Ishikawa (cell line): ENCODE measurements around the gene CYP24A1.

Experiments
- CEBPB ChIP-seq: IDR thresholded peaks from 2 replicates; pipeline ENCODE4 v1.6.1; 2012
- CREB1 ChIP-seq: IDR thresholded peaks from 2 replicates; pipeline ENCODE4 v1.6.1; 2012; ENCODE audit warnings: low read depth
- EGR1 ChIP-seq: IDR thresholded peaks from 2 replicates; pipeline ENCODE4 v1.6.1; 2012
- EP300 ChIP-seq: IDR thresholded peaks from 2 replicates; pipeline ENCODE4 v1.6.1; 2012; ENCODE audit warnings: borderline replicate concordance
- FOXM1 ChIP-seq: IDR thresholded peaks from 2 replicates; pipeline ENCODE4 v1.6.1; 2012; ENCODE audit warnings: low read depth, borderline replicate concordance
- NFIC ChIP-seq: IDR thresholded peaks from 2 replicates; pipeline ENCODE4 v1.6.1; 2012
- RAD21 ChIP-seq: IDR thresholded peaks from 2 replicates; pipeline ENCODE4 v1.6.1; 2012; ENCODE audit warnings: low read depth
- TAF1 ChIP-seq: IDR thresholded peaks from 2 replicates; pipeline ENCODE4 v1.6.1; 2012; ENCODE audit warnings: low read depth, mild to moderate bottlenecking
- TCF12 ChIP-seq: IDR thresholded peaks from 2 replicates; pipeline ENCODE4 v1.6.1; 2012; ENCODE audit warnings: low read depth
- TEAD4 ChIP-seq: IDR thresholded peaks from 2 replicates; pipeline ENCODE4 v1.6.1; 2012
- YY1 ChIP-seq: IDR thresholded peaks from 2 replicates; pipeline ENCODE4 v1.6.1; 2012; ENCODE audit warnings: low read depth
- ZBTB7A ChIP-seq: IDR thresholded peaks from 2 replicates; pipeline ENCODE4 v1.6.1; 2012; ENCODE audit warnings: low read depth
- TF ChIP-seq, protein P1 (sequence below): IDR thresholded peaks from 2 replicates; pipeline ENCODE4 v1.6.1; 2012
- TF ChIP-seq, protein P2 (sequence below): IDR thresholded peaks from 2 replicates; pipeline ENCODE4 v1.6.1; 2012; ENCODE audit warnings: low read depth, mild to moderate bottlenecking
- TF ChIP-seq, protein P3 (sequence below): IDR thresholded peaks from 2 replicates; pipeline ENCODE4 v1.6.1; 2012

Gene CYP24A1

DNA sequence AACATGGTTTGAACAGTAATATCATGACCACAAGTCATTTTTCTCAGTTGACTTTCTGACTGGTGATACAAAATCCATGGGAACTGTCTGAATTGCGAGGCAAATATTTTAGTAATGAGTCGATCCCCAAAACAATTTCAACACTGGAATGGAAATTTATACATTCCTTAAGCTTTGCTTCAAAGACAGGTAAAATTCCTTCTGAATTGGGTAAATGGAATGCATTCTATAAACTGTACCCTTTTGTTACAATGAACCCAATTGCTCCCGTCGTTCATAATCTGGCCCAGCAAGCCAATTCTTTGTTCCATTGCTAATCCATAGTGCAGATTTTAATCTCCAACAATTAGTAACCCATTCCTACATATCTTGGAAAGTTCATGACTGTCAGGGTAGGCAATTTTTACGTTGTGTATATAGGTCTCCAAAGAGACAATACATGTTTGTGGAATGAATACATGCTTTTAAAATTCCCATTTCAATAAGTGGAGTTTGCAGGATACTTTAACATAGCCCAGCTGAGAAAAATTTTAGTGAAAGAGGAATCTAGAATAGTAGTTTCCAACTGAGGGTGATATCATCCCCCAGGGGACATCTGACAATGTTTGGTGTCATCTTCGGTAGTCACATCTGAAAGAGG is 32.7 kb downstream of the CYP24A1 start:
- TF ChIP-seq, protein P1, sequence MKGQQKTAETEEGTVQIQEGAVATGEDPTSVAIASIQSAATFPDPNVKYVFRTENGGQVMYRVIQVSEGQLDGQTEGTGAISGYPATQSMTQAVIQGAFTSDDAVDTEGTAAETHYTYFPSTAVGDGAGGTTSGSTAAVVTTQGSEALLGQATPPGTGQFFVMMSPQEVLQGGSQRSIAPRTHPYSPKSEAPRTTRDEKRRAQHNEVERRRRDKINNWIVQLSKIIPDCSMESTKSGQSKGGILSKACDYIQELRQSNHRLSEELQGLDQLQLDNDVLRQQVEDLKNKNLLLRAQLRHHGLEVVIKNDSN = no peak
- TF ChIP-seq YY1 (no peak), TEAD4 (peak; percentile 73), CEBPB (no peak), FOXM1 (no peak), RAD21 (no peak), EP300 (peak; percentile 71)
- TF ChIP-seq, protein P2, sequence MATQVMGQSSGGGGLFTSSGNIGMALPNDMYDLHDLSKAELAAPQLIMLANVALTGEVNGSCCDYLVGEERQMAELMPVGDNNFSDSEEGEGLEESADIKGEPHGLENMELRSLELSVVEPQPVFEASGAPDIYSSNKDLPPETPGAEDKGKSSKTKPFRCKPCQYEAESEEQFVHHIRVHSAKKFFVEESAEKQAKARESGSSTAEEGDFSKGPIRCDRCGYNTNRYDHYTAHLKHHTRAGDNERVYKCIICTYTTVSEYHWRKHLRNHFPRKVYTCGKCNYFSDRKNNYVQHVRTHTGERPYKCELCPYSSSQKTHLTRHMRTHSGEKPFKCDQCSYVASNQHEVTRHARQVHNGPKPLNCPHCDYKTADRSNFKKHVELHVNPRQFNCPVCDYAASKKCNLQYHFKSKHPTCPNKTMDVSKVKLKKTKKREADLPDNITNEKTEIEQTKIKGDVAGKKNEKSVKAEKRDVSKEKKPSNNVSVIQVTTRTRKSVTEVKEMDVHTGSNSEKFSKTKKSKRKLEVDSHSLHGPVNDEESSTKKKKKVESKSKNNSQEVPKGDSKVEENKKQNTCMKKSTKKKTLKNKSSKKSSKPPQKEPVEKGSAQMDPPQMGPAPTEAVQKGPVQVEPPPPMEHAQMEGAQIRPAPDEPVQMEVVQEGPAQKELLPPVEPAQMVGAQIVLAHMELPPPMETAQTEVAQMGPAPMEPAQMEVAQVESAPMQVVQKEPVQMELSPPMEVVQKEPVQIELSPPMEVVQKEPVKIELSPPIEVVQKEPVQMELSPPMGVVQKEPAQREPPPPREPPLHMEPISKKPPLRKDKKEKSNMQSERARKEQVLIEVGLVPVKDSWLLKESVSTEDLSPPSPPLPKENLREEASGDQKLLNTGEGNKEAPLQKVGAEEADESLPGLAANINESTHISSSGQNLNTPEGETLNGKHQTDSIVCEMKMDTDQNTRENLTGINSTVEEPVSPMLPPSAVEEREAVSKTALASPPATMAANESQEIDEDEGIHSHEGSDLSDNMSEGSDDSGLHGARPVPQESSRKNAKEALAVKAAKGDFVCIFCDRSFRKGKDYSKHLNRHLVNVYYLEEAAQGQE = no peak

DNA sequence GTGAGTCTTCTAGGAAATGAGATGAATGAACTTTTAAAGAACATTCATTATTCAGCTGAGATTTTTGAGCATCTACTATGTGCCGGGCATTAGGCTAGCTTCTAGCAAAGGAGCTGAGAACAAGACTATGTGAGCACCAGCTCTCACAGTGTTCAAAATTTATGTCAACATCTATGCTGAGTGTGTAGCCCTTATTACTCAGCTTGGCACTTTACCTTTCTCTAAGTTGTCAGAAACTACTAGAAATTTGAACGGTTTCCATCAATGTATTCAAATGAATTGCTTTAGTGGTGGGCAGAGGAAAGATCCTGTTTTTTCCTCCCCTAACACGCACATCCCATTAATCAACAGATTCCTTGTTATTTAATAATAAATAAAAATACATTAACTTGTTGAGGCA is 33.3 kb downstream of the CYP24A1 start:
- no peak for TF ChIP-seq EP300
- TF ChIP-seq EGR1 = no peak
- no peak for TF ChIP-seq TEAD4
- no peak for TF ChIP-seq TAF1
- no peak for TF ChIP-seq FOXM1
- TF ChIP-seq, protein P3, sequence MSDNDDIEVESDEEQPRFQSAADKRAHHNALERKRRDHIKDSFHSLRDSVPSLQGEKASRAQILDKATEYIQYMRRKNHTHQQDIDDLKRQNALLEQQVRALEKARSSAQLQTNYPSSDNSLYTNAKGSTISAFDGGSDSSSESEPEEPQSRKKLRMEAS = no peak
- no peak for TF ChIP-seq CEBPB
- TF ChIP-seq, protein P2 = no peak
- TF ChIP-seq YY1 = no peak
- no peak for TF ChIP-seq RAD21
- TF ChIP-seq TCF12 = no peak
- no peak for TF ChIP-seq NFIC
- TF ChIP-seq, protein P1 = no peak
- no peak for TF ChIP-seq ZBTB7A
- TF ChIP-seq CREB1 = no peak

DNA sequence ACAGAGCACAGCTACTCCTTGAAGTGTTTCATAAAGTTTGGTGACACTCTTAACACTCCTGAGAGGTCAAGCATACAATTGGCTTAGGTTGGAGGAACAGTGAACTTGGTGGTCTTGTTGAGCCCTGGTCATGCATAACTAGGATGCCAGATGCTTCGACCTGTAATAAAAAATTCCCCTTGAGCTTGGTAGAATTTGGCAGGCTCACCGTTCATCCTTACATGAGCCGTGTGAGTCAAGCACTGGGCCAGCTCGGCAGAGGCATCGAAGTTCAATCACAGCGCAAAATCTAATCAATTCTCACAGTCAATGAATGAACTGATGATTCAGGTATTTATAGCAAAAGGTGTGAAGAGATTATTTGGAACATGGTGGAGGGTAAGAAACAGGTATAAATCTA is 33.7 kb downstream of the CYP24A1 start:
- TF ChIP-seq EP300 (no peak), ZBTB7A (no peak), CREB1 (no peak), TEAD4 (no peak), CEBPB (no peak), RAD21 (no peak), FOXM1 (no peak), NFIC (no peak), TCF12 (no peak), YY1 (no peak), TAF1 (no peak), EGR1 (no peak)
- TF ChIP-seq, protein P3 = no peak
- TF ChIP-seq, protein P1 = no peak
- TF ChIP-seq, protein P2 = no peak

DNA sequence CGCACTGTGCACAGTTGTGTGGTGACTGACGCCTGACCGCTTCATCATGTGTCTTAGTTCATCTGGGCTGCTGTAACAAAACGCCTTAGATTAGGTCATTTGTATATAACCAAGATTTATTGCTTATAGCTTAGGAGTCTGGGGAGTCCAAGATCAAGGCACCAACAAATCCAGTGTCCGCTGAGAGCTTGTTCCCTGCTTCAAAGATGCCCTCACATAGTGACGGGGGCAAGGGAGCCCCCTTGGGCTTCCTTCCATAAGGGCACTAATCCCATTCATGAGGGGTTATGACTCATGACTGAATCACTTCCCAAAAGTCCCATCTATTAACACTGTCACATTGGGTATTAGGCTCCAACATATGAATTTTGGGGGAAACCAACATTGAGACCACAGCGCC is 34.6 kb downstream of the CYP24A1 start:
- no peak for TF ChIP-seq CEBPB
- TF ChIP-seq CREB1 = no peak
- TF ChIP-seq TCF12 = no peak
- no peak for TF ChIP-seq TEAD4
- TF ChIP-seq EP300 = no peak
- TF ChIP-seq, protein P2 = no peak
- no peak for TF ChIP-seq RAD21
- no peak for TF ChIP-seq TAF1
